ENCODE results near the gene TEPSIN. TPM values are rescaled to one million over a fixed set of nuclear protein-coding genes. Genes with fewer than 3 reads are reported as not detected.
A peak's percentile ranks its signal among the peaks of the same experiment; 100 is the strongest.

Gene TEPSIN
- total RNA-seq, 3 donors from 2014 or later: 37.4 to 60.2 (median 50.0) TPM

DNA sequence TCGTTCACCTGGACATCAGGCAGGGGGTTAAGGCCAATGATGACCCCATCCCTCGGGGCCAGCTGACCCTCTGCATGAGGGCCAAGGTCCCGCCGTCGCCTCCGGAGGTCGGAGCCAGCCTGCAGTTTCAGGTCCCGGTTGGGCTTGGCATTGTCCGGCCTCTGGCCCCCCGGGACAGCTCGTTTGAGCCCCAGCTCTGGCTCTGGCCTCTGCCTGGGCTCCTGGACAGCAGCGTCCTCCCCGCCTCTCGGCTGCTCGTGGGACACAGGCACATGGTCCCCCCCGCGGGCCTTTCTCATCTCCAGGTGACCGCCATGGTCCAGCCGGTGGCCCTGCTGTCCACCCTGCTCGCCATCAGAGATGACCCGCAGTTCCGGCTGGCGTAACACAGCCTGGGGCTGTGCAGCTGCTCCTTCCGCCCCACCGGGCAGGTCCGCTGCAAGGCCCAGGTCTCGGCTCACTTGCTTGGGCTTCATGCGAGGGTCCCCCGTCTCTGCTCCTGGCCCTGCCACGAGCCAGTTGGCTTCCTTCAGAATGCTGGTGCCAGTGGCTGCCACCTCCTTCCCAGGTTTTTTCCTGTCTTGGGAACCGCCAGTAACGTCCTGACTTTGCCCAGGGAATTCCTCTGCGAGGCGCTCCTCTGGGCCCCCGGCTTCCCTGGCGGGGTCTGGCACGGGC lies 6.9 kb upstream of the TEPSIN start:
- Histone ChIP-seq H3K4me1 (ENCODE audit: low read depth) (peaks cover 11% of the 10 kb centered on the region), H3K9me3 (no peaks in the 10 kb centered on the region), H3K36me3 (ENCODE audit: low read depth) (no peaks in the 10 kb centered on the region), H3K4me3 (no peak overlapping the region)
- ATAC-seq (no peak), DNase-seq (peak in 1 of 3 donors; percentile 52)
- intact Hi-C loops (cut with DNase I, micrococcal nuclease): no loop called here
- TF ChIP-seq, protein P1, sequence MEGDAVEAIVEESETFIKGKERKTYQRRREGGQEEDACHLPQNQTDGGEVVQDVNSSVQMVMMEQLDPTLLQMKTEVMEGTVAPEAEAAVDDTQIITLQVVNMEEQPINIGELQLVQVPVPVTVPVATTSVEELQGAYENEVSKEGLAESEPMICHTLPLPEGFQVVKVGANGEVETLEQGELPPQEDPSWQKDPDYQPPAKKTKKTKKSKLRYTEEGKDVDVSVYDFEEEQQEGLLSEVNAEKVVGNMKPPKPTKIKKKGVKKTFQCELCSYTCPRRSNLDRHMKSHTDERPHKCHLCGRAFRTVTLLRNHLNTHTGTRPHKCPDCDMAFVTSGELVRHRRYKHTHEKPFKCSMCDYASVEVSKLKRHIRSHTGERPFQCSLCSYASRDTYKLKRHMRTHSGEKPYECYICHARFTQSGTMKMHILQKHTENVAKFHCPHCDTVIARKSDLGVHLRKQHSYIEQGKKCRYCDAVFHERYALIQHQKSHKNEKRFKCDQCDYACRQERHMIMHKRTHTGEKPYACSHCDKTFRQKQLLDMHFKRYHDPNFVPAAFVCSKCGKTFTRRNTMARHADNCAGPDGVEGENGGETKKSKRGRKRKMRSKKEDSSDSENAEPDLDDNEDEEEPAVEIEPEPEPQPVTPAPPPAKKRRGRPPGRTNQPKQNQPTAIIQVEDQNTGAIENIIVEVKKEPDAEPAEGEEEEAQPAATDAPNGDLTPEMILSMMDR (IDR thresholded peaks at IDR 0.05): no peak

DNA sequence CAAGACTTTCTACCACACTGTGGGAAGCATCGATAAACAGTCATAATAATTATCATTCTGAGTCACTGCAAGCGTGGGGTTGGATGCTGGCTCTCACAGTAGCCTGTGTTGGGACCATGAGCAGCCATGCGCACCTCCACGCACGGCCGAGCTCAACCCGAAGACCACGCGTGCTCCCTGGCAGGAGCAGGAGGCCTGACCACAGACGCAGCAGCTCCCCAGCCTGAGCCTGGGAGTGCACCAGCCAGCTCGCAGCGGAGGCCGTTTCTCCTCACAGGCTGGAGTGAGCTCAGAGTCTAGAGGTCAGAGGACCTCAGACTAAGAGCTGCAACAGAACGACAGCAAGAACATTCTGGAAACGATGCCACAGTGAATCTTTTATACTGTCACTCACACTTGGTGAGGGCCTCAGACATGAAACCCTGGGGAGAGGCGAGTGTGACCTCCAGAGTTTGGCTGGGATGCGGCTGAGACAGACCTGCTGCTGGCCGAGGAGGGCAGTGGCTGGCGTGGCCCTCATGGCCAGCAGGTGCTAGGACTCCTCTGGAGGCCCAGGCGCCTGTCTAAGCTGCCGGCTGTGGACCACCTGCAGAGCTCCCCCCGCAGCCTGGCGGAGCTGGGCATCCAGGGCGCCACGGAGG lies 6.3 kb upstream of the TEPSIN start:
- Histone ChIP-seq H3K4me3 (no peak overlapping the region), H3K4me1 (ENCODE audit: low read depth) (peaks cover 9% of the 10 kb centered on the region), H3K36me3 (ENCODE audit: low read depth) (no peaks in the 10 kb centered on the region), H3K9me3 (no peaks in the 10 kb centered on the region)
- TF ChIP-seq, protein P1 (IDR thresholded peaks at IDR 0.05): no peak
- no peak for ATAC-seq
- peak in 1 of 3 donors; percentile 41 for DNase-seq
- intact Hi-C loops (cut with DNase I, micrococcal nuclease): no loop called here

DNA sequence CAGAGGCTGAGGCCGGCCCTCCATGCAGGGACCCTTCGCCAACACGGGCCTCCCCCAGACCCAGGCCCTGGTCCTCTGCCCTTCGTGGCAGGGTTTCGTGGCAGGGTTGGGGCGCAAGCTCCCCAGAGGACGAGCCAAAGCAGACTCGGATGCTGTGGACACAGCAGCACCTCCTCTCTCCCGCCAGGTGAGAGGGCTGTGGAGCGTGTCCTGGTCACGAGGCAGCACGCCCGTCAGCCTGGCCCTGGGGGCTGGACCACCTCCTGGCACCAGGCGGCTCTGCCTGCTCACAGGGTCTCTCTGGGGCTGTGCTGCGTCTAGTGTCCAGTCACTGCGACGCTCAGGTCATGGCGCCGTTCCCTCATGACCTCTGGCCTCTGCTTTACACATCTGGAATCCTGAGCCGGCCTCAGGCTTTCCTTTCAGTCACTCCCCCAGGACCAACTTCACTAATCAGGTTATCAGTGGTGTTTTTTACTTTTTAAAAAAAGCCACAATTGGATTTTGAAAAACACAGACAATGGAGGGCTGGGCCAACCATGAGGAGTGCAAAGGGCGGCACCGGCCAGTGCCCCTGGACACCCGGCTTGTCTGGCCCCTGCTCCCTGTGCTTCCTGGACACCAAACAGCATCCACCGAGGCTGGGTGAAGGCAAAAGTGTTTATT lies 5.6 kb upstream of the TEPSIN start:
- TF ChIP-seq, protein P1 (IDR thresholded peaks at IDR 0.05): no peak
- Histone ChIP-seq H3K9me3 (no peaks in the 10 kb centered on the region), H3K4me3 (no peak overlapping the region), H3K36me3 (ENCODE audit: low read depth) (no peaks in the 10 kb centered on the region), H3K4me1 (ENCODE audit: low read depth) (peaks cover 9% of the 10 kb centered on the region)
- DNase-seq: peak in 1 of 3 donors; percentile 49
- ATAC-seq: no peak
- intact Hi-C loops (cut with DNase I, micrococcal nuclease): no loop called here

DNA sequence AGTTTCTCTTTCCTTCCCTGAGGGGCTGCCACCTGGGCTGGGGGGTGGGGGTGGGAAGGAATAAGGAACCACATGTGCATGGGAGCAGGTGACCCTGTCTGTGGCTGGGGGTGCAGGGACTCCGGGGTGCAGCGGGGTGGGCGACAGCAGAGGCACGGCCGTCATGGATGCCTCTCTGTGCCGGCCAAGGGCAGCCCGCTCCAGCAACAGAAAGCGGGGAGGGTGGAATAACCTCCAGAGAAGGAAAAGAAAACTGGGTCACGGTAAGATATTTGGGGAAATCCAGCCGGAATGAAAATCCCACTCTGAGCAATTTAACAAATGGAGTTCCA lies 4.4 kb upstream of the TEPSIN start:
- TF ChIP-seq, protein P1 (IDR thresholded peaks at IDR 0.05): no peak
- Histone ChIP-seq H3K4me1 (ENCODE audit: low read depth) (peaks cover 9% of the 10 kb centered on the region), H3K36me3 (ENCODE audit: low read depth) (peaks cover 2% of the 10 kb centered on the region), H3K4me3 (no peak overlapping the region), H3K9me3 (no peaks in the 10 kb centered on the region)
- DNase-seq (no peak), ATAC-seq (no peak)
- intact Hi-C loops (cut with DNase I, micrococcal nuclease): no loop called here

DNA sequence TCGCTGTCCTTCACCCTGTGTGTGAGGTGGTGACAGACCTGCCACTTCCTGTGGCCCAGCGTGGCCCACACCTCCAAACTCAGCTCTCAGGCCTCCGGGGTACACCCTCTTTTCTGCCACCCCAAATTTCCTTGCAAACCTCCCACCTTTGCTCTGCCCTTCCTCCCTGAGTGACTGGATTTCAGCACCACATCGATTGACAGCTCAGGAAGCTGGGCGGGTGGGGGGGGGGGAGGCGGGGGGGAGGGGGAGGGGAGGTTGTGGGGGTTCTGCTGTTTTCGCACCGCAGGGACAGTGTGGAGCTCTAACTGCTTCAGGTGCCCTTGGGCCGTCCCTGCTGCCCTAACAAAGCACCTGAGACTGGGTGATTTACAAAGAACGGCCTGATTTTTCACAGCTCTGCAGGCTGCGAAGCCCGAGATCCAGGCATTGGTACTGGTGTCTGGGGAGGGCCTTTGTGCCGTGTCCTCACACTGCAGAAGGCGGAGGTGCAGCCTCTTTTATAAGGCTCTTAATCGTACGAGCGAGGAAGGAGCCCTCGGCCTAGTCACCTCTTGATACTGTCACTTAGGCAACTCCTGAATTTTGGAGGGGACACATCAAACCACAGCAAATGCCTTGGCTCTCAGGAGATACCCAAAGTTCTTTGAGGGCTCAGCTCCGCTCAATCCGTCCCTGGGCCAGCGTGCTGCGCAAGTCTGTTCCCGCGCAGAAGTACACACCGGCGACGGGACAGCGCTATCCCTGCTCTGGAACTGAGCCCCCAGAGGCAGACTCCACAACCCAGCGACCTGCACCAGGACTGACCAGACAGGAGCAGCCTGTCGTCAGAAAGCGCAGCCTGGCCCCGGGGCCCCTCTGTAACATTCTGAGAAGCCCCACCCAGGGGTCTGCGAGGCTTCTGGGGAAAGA lies 3.8 kb upstream of the TEPSIN start:
- TF ChIP-seq, protein P1 (IDR thresholded peaks at IDR 0.05): no peak
- ATAC-seq (no peak), DNase-seq (no peak)
- Histone ChIP-seq H3K9me3 (no peaks in the 10 kb centered on the region), H3K4me3 (no peak overlapping the region), H3K4me1 (ENCODE audit: low read depth) (peaks cover 15% of the 10 kb centered on the region), H3K36me3 (ENCODE audit: low read depth) (peaks cover 2% of the 10 kb centered on the region)
- intact Hi-C loops (cut with DNase I, micrococcal nuclease): no loop called here

All from mucosa of descending colon (tissue), 3 donors.